Vagina (tissue), 2 donors: ENCODE measurements around the gene SMAD6.

ENCODE experiments used
- POLR2A ChIP-seq, 2 donors: fragments of 450-650 bp; IDR thresholded peaks; one replicate each; pipeline ENCODE4 v1.6.1; 2017; ENCODE audit warnings: antibody characterized with exemption in 2 of 2, mild to moderate bottlenecking in 2 of 2, moderate library complexity in 2 of 2
- POLR2AphosphoS5 ChIP-seq, 2 donors: sonication (generic); formaldehyde crosslinking; IDR thresholded peaks; one replicate each; pipeline ENCODE4 v1.9.0; 2017; ENCODE audit warnings: antibody characterized with exemption in 2 of 2, mild to moderate bottlenecking in 2 of 2, low read depth in 1 of 2; ENCODE audit not compliant: insufficient read depth in 1 of 2
- TF ChIP-seq, protein P1 (sequence below), 3 experiments: fragments of 450-650 bp in 2 of 3; fragments of 200-600 bp in 1 of 3; sonication (generic) in 1 of 3; IDR thresholded peaks; one replicate each; pipeline ENCODE4 v1.5.1; 2017 to 2019; ENCODE audit warnings: antibody characterized with exemption in 3 of 3, mild to moderate bottlenecking in 2 of 3, moderate library complexity in 2 of 3

DNA sequence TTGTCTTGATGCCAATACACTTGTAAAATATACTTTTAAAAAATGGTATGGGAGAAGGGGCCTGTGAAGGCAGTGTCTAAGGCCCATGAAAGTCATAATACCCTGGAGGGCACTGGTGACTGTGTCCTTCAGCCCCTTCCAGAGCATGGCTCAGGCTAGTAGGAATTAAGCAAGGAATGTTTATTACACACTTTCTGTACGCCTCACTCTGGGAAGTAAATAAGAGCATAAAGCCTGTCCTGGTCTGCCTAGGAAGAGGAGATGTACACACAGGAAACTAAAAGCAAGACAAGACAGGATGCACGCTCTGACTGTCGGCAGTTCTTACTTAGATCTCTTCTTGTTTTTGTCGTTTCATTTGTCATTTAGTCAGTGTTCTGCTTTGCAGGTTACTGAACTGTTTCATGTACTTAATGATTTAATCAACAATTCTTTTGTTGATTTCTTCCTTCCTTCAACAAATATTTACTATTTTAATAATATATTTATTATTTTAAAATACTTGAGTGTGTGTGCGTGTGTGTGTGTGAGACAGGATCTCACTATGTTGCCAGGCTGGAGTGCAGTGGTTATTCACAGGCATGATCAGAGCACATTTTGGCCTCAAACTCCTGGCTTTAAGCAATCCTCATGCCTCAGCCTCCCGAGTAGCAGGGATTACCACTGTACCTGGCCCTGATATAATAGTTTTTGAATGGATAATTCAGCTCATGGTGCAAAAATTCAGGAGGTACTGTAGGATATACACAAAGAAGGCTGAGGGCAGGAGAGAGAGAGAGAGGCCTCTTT is 9.0 kb upstream of the SMAD6 start:
- no peak for TF ChIP-seq POLR2A (IDR thresholded peaks at IDR 0.05)
- TF ChIP-seq POLR2AphosphoS5 (IDR thresholded peaks at IDR 0.05; ENCODE audit: insufficient read depth in 1 of 2, low read depth in 1 of 2), result no peak
- TF ChIP-seq, protein P1, sequence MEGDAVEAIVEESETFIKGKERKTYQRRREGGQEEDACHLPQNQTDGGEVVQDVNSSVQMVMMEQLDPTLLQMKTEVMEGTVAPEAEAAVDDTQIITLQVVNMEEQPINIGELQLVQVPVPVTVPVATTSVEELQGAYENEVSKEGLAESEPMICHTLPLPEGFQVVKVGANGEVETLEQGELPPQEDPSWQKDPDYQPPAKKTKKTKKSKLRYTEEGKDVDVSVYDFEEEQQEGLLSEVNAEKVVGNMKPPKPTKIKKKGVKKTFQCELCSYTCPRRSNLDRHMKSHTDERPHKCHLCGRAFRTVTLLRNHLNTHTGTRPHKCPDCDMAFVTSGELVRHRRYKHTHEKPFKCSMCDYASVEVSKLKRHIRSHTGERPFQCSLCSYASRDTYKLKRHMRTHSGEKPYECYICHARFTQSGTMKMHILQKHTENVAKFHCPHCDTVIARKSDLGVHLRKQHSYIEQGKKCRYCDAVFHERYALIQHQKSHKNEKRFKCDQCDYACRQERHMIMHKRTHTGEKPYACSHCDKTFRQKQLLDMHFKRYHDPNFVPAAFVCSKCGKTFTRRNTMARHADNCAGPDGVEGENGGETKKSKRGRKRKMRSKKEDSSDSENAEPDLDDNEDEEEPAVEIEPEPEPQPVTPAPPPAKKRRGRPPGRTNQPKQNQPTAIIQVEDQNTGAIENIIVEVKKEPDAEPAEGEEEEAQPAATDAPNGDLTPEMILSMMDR (IDR thresholded peaks at IDR 0.05), result no peak
